CD4-positive, CD25-positive, alpha-beta regulatory T cell (primary cell): Measurements from ENCODE around the gene DDX27. TPM values are rescaled to one million over a fixed set of nuclear protein-coding genes. Genes with fewer than 3 reads are reported as not detected.

Experiments used
- ATAC-seq, 2 donors: fragments of 150-1000 bp; cut with Tn5 transposase; one replicate each; pipeline ENCODE4 v1.10.0; 2021; ENCODE audit warnings: low read depth in 2 of 2, moderate number of reproducible peaks in 2 of 2, moderate library complexity in 1 of 2
- DNase-seq, 3 donors: peaks; one replicate each; pipeline versions ENCODE4 v3.0.0 to v3.0.0-alpha.2; 2012 to 2022; ENCODE audit warnings: mixed read lengths in 1 of 3
- H3K27ac ChIP-seq: one replicate; pipeline ENCODE4 v1.7.0; 2013; ENCODE audit warnings: mild to moderate bottlenecking, low read length; ENCODE audit not compliant: insufficient read depth, poor library complexity, severe bottlenecking
- H3K27me3 ChIP-seq: one replicate; pipeline ENCODE4 v1.7.0; 2013; ENCODE audit warnings: low read length; ENCODE audit not compliant: control insufficient read depth, insufficient read depth
- H3K36me3 ChIP-seq: one replicate; pipeline ENCODE4 v1.7.0; 2013; ENCODE audit warnings: mild to moderate bottlenecking, low read length, moderate library complexity; ENCODE audit not compliant: control insufficient read depth, insufficient read depth
- H3K4me1 ChIP-seq: 2 replicates; pipeline ENCODE4 v1.7.0; 2013; ENCODE audit warnings: mild to moderate bottlenecking, low read length; ENCODE audit not compliant: insufficient read depth, control insufficient read depth, poor library complexity, severe bottlenecking
- H3K4me3 ChIP-seq: one replicate; pipeline ENCODE4 v1.7.0; 2013; ENCODE audit warnings: low read depth, mild to moderate bottlenecking, low read length, moderate library complexity
- H3K9me3 ChIP-seq, 2 experiments: 1 replicate in 1 of 2; 2 replicates in 1 of 2; pipeline ENCODE4 v1.7.0; 2013; ENCODE audit warnings: low read length in 2 of 2, mild to moderate bottlenecking in 1 of 2, moderate library complexity in 1 of 2; ENCODE audit not compliant: control insufficient read depth in 2 of 2
- H3K27ac Mint-ChIP-seq, 3 donors: one replicate each; pipeline ENCODE4 v1.8.0; 2020 to 2022; ENCODE audit warnings: mild to moderate bottlenecking in 3 of 3, mixed read lengths in 3 of 3, moderate library complexity in 2 of 3
- H3K27me3 Mint-ChIP-seq: one replicate; pipeline ENCODE4 v1.8.0; 2022; ENCODE audit warnings: mild to moderate bottlenecking, mixed read lengths
- H3K36me3 Mint-ChIP-seq: one replicate; pipeline ENCODE4 v1.8.0; 2020; ENCODE audit warnings: mixed read lengths
- H3K4me1 Mint-ChIP-seq, 4 donors: one replicate each; pipeline ENCODE4 v1.8.0; 2020 to 2022; ENCODE audit warnings: mixed read lengths in 4 of 4, mild to moderate bottlenecking in 1 of 4
- H3K4me3 Mint-ChIP-seq, 4 donors: one replicate each; pipeline ENCODE4 v1.8.0; 2020 to 2022; ENCODE audit warnings: mild to moderate bottlenecking in 4 of 4, mixed read lengths in 4 of 4, moderate library complexity in 3 of 4
- H3K9me3 Mint-ChIP-seq, 7 donors: one replicate each; pipeline ENCODE4 v1.8.0; 2020 to 2022; ENCODE audit warnings: mixed read lengths in 7 of 7, mild to moderate bottlenecking in 3 of 7, moderate library complexity in 2 of 7
- polyA plus RNA-seq, 4 donors: library from polyadenylated mRNA; unstranded; fragments of 300-500 nt; fragmentation: Illumina TruSeq; gene quantifications; one replicate each; pipeline ENCODE4 v1.2.3, GENCODE V29; 2021
- total RNA-seq: library from RNA; stranded (reverse); gene quantifications from one replicate; pipeline ENCODE4 v1.2.3, GENCODE V29; 2022

DDX27 gene
- total and polyA plus RNA-seq, 5 donors from 2014 or later, result 24.4 to 105 (median 35.2) TPM

- Mint-ChIP-seq H3K36me3 (peaks cover 40% of the 10 kb centered on the region), H3K27ac (peak overlapping the region; percentile 85 to 96 (median 92)), H3K4me3 (peak overlapping the region; percentile 89 to 98 (median 98)), H3K4me1 (peaks cover 28 to 77% (median 49%) of the 10 kb centered on the region in 4 donors), H3K9me3 (peaks cover 0 to 12% (median 2%) of the 10 kb centered on the region in 7 donors), H3K27me3 (peaks cover 14% of the 10 kb centered on the region)
- Histone ChIP-seq H3K9me3 (peaks cover 10 to 11% of the 10 kb centered on the region in 2 experiments), H3K27ac (peak overlapping the region; percentile 95), H3K36me3 (peaks cover 48% of the 10 kb centered on the region), H3K27me3 (no peaks in the 10 kb centered on the region), H3K4me1 (peaks cover 59% of the 10 kb centered on the region), H3K4me3 (peak overlapping the region; percentile 92)
- ATAC-seq (no peak), DNase-seq (no peak)
These were observed 56.4 kb downstream of the DDX27 start for GRCh38 chr20:49275636-49276035.

- Histone ChIP-seq H3K27me3 (no peaks in the 10 kb centered on the region), H3K9me3 (peaks cover 17 to 18% of the 10 kb centered on the region in 2 experiments), H3K4me1 (peaks cover 61% of the 10 kb centered on the region), H3K36me3 (peaks cover 48% of the 10 kb centered on the region), H3K27ac (peak overlapping the region; percentile 95), H3K4me3 (peak overlapping the region; percentile 92)
- H3K4me3 Mint-ChIP-seq, result peak overlapping the region; percentile 89 to 98 (median 98)
- peak overlapping the region; percentile 92 to 97 (median 96) for H3K27ac Mint-ChIP-seq
- ATAC-seq (no peak), DNase-seq (peak in 2 of 3 donors; percentile 31 to 41)
- peaks cover 29 to 77% (median 48%) of the 10 kb centered on the region in 4 donors for H3K4me1 Mint-ChIP-seq
- peaks cover 0 to 18% (median 4%) of the 10 kb centered on the region in 7 donors for H3K9me3 Mint-ChIP-seq
- peaks cover 14% of the 10 kb centered on the region for H3K27me3 Mint-ChIP-seq
- H3K36me3 Mint-ChIP-seq, result peaks cover 40% of the 10 kb centered on the region
These were observed 57.1 kb downstream of the DDX27 start for GRCh38 chr20:49276161-49276960.

GRCh38 chr20:49276961-49277785 lies 58.0 kb downstream of the DDX27 start:
- Mint-ChIP-seq H3K27me3 (peaks cover 14% of the 10 kb centered on the region), H3K4me1 (peaks cover 33 to 77% (median 53%) of the 10 kb centered on the region in 4 donors), H3K9me3 (peaks cover 0 to 27% (median 12%) of the 10 kb centered on the region in 7 donors), H3K27ac (peak overlapping the region; percentile 92 to 97 (median 96)), H3K4me3 (peak overlapping the region; percentile 89 to 98 (median 98)), H3K36me3 (peaks cover 43% of the 10 kb centered on the region)
- ATAC-seq (no peak), DNase-seq (peak in 2 of 3 donors; percentile 19 to 35)
- peaks cover 59% of the 10 kb centered on the region for H3K4me1 ChIP-seq
- peak overlapping the region; percentile 92 for H3K4me3 ChIP-seq
- H3K27me3 ChIP-seq, result no peaks in the 10 kb centered on the region
- H3K27ac ChIP-seq, result peak overlapping the region; percentile 95
- H3K36me3 ChIP-seq, result peaks cover 49% of the 10 kb centered on the region
- peaks cover 23 to 26% of the 10 kb centered on the region in 2 experiments for H3K9me3 ChIP-seq

GRCh38 chr20:49277786-49278035 lies 58.5 kb downstream of the DDX27 start:
- peaks cover 52% of the 10 kb centered on the region for H3K36me3 ChIP-seq
- ATAC-seq (no peak), DNase-seq (no peak)
- peak overlapping the region; percentile 45 for H3K4me3 ChIP-seq
- H3K4me3 Mint-ChIP-seq, result peak overlapping the region; percentile 89 to 98 (median 98)
- peaks cover 14% of the 10 kb centered on the region for H3K27me3 Mint-ChIP-seq
- H3K36me3 Mint-ChIP-seq, result peaks cover 44% of the 10 kb centered on the region
- H3K4me1 Mint-ChIP-seq, result peaks cover 28 to 77% (median 52%) of the 10 kb centered on the region in 4 donors
- H3K9me3 Mint-ChIP-seq, result peaks cover 0 to 32% (median 18%) of the 10 kb centered on the region in 7 donors
- H3K9me3 ChIP-seq, result peaks cover 28 to 32% of the 10 kb centered on the region in 2 experiments
- H3K27me3 ChIP-seq, result no peaks in the 10 kb centered on the region
- H3K27ac Mint-ChIP-seq, result peak overlapping the region; percentile 92 to 97 (median 96)
- peak overlapping the region; percentile 95 for H3K27ac ChIP-seq
- peaks cover 53% of the 10 kb centered on the region for H3K4me1 ChIP-seq

GRCh38 chr20:49278036-49278817 lies 59.0 kb downstream of the DDX27 start, which contains the start of gene ZNFX1:
ZNFX1 (minus strand) TSS chr20:49278057; CDS start chr20:49275839, 2,218 bp downstream.
- ATAC-seq, result peak; percentile 88 to 90
- peaks cover 0 to 37% (median 21%) of the 10 kb centered on the region in 7 donors for H3K9me3 Mint-ChIP-seq
- peaks cover 49% of the 10 kb centered on the region for H3K4me1 ChIP-seq
- peak within 1 kb of the TSS; percentile 89 to 98 (median 98) for H3K4me3 Mint-ChIP-seq
- peak within 1 kb of the TSS; percentile 95 for H3K27ac ChIP-seq
- peaks cover 14% of the 10 kb centered on the region for H3K27me3 Mint-ChIP-seq
- H3K4me3 ChIP-seq, result peak within 1 kb of the TSS; percentile 93
- H3K36me3 ChIP-seq, result peaks cover 56% of the 10 kb centered on the region
- H3K27ac Mint-ChIP-seq, result peak within 1 kb of the TSS; percentile 96 to 98 (median 97)
- H3K4me1 Mint-ChIP-seq, result peaks cover 26 to 79% (median 54%) of the 10 kb centered on the region in 4 donors
- H3K27me3 ChIP-seq, result no peaks in the 10 kb centered on the region
- peak; percentile 98 to 99 (median 99) for DNase-seq
- H3K9me3 ChIP-seq, result peaks cover 32 to 37% of the 10 kb centered on the region in 2 experiments
- peaks cover 48% of the 10 kb centered on the region for H3K36me3 Mint-ChIP-seq

- Histone ChIP-seq H3K4me3 (peak overlapping the region; percentile 93), H3K4me1 (peaks cover 48% of the 10 kb centered on the region), H3K36me3 (peaks cover 57% of the 10 kb centered on the region), H3K9me3 (peaks cover 40 to 45% of the 10 kb centered on the region in 2 experiments), H3K27me3 (no peaks in the 10 kb centered on the region), H3K27ac (peak overlapping the region; percentile 95)
- H3K4me3 Mint-ChIP-seq, result peak overlapping the region; percentile 89 to 98 (median 95)
- peaks cover 14% of the 10 kb centered on the region for H3K27me3 Mint-ChIP-seq
- peaks cover 31 to 79% (median 61%) of the 10 kb centered on the region in 4 donors for H3K4me1 Mint-ChIP-seq
- peaks cover 56% of the 10 kb centered on the region for H3K36me3 Mint-ChIP-seq
- peak overlapping the region; percentile 96 to 98 (median 97) for H3K27ac Mint-ChIP-seq
- ATAC-seq (no peak), DNase-seq (peak in 1 of 3 donors; percentile 17)
- peaks cover 0 to 45% (median 28%) of the 10 kb centered on the region in 7 donors for H3K9me3 Mint-ChIP-seq
These were observed 59.8 kb downstream of the DDX27 start for GRCh38 chr20:49278818-49279676.
